Endothelial cell of umbilical vein (primary cell): ENCODE measurements around the gene NECTIN3. TPM values are rescaled to one million over a fixed set of nuclear protein-coding genes. Genes with fewer than 3 reads are reported as not detected.

ENCODE experiments used
- BruUV-seq: library from RNA; stranded (reverse); fragments of 400-500 nt; replicated peaks from 2 replicates; lab custom pipeline; 2021; lab: Mats Ljungman, UMichigan
- CTCF ChIA-PET: fragments of 300-600, 350-600 bp; sonication (Branson Sonifier 250); formaldehyde crosslinking; loops from one replicate; lab custom pipeline; 2021; ENCODE audit warnings: antibody characterized with exemption, inconsistent platforms; lab: Charles Lee
- POLR2A ChIA-PET: fragments of 300-600, 350-600 bp; sonication (Branson Sonifier 250); formaldehyde crosslinking; loops from one replicate; lab custom pipeline; 2021; ENCODE audit warnings: antibody characterized with exemption, inconsistent platforms; lab: Charles Lee
- DNase-seq: peaks from one replicate; pipeline ENCODE4 v3.0.0-alpha.2; 2011; ENCODE audit warnings: low read depth, low spot score
- FAIRE-seq: peaks from 2 replicates; lab custom pipeline; 2011; peaks lifted over from hg19 to GRCh38; lab: Jason Lieb, UNC
- H2AFZ ChIP-seq: 2 replicates; pipeline ENCODE4 v1.6.0; 2012; ENCODE audit warnings: low read depth, low read length, control low read depth, inconsistent platforms
- H3K27ac ChIP-seq: 2 replicates; pipeline ENCODE4 v1.5.1; 2011; ENCODE audit warnings: low read depth, mild to moderate bottlenecking, control low read depth, low read length, moderate library complexity; ENCODE audit not compliant: insufficient read depth
- H3K27me3 ChIP-seq, 2 experiments: 2 replicates each; pipeline versions ENCODE4 v1.6.0 to v1.6.1; 2011; ENCODE audit warnings: low read length in 2 of 2, mixed read lengths in 1 of 2; ENCODE audit not compliant: control insufficient read depth in 2 of 2, insufficient read depth in 2 of 2
- H3K36me3 ChIP-seq, 2 experiments: 2 replicates in 1 of 2; 3 replicates in 1 of 2; pipeline ENCODE4 v1.5.1; 2011; ENCODE audit warnings: low read length in 2 of 2, mild to moderate bottlenecking in 1 of 2, moderate library complexity in 1 of 2; ENCODE audit not compliant: control insufficient read depth in 2 of 2, insufficient read depth in 2 of 2; ENCODE audit errors: extremely low read depth in 1 of 2
- H3K4me1 ChIP-seq: 3 replicates; pipeline ENCODE4 v1.5.1; 2011; ENCODE audit warnings: mild to moderate bottlenecking, low read length; ENCODE audit not compliant: control insufficient read depth, insufficient read depth; ENCODE audit errors: extremely low read depth
- H3K4me2 ChIP-seq: 2 replicates; pipeline ENCODE4 v1.6.1; 2011; ENCODE audit warnings: low read length, control low read depth, mixed read lengths; ENCODE audit not compliant: insufficient read depth
- H3K4me3 ChIP-seq, 3 experiments: fragments of 200-600 bp in 1 of 3; sonication (generic), shearing (Covaris generic) in 1 of 3; replicated peaks in 1 of 3; 2 replicates each; pipeline ENCODE4 v1.5.1; 2011 to 2016; ENCODE audit warnings: control low read depth in 3 of 3, low read length in 3 of 3, mild to moderate bottlenecking in 2 of 3, inconsistent platforms in 1 of 3, low read depth in 1 of 3, moderate library complexity in 1 of 3; ENCODE audit not compliant: insufficient read depth in 1 of 3
- H3K79me2 ChIP-seq: 2 replicates; pipeline ENCODE4 v1.6.0; 2012; ENCODE audit warnings: low read length, inconsistent platforms; ENCODE audit not compliant: control insufficient read depth, insufficient read depth
- H3K9ac ChIP-seq: replicated peaks from 2 replicates; pipeline ENCODE3; 2011; ENCODE audit warnings: low read length, control low read depth; ENCODE audit not compliant: insufficient read depth; ENCODE audit errors: extremely low read depth
- H3K9me1 ChIP-seq: replicated peaks from 3 replicates; pipeline ENCODE4 v1.6.0; 2011; ENCODE audit warnings: mild to moderate bottlenecking, low read length; ENCODE audit not compliant: control insufficient read depth, insufficient read depth; ENCODE audit errors: extremely low read depth
- H3K9me3 ChIP-seq: replicated peaks from 2 replicates; pipeline ENCODE4 v1.5.1; 2012; ENCODE audit warnings: low read length, inconsistent platforms; ENCODE audit not compliant: control insufficient read depth, insufficient read depth
- H4K20me1 ChIP-seq: replicated peaks from 2 replicates; pipeline ENCODE3; 2011; ENCODE audit warnings: mild to moderate bottlenecking, low read length; ENCODE audit not compliant: control insufficient read depth, insufficient read depth; ENCODE audit errors: extremely low read depth
- CTCF ChIP-seq, 2 donors: IDR thresholded peaks; 1 replicate in 1 of 2; 2 replicates in 1 of 2; pipeline ENCODE4 v1.5.1; 2011; ENCODE audit warnings: low read length in 2 of 2, mild to moderate bottlenecking in 2 of 2, moderate library complexity in 2 of 2, control low read depth in 1 of 2, inconsistent platforms in 1 of 2, low read depth in 1 of 2; ENCODE audit not compliant: insufficient read depth in 1 of 2; ENCODE audit errors: extremely low read depth in 1 of 2
- EZH2 ChIP-seq: IDR thresholded peaks from 2 replicates; pipeline ENCODE4 v1.6.1; 2012; ENCODE audit warnings: borderline replicate concordance, low read depth, mild to moderate bottlenecking, moderate library complexity, low read length, inconsistent platforms; ENCODE audit not compliant: severe bottlenecking
- FOS ChIP-seq: IDR thresholded peaks from 2 replicates; pipeline ENCODE4 v1.6.1; 2011; ENCODE audit warnings: mild to moderate bottlenecking, low read length, moderate library complexity, borderline replicate concordance; ENCODE audit not compliant: insufficient read depth
- GATA2 ChIP-seq: IDR thresholded peaks from 2 replicates; pipeline ENCODE4 v1.7.0; 2011; ENCODE audit warnings: low read depth, mild to moderate bottlenecking, moderate library complexity, mixed read lengths, low read length; ENCODE audit not compliant: insufficient read length, insufficient read depth
- JUN ChIP-seq: IDR thresholded peaks from 2 replicates; pipeline ENCODE4 v1.6.1; 2011; ENCODE audit warnings: borderline replicate concordance, low read depth; ENCODE audit not compliant: insufficient read length, insufficient read depth
- MYC ChIP-seq: IDR thresholded peaks from one replicate; pipeline ENCODE4 v1.6.1; 2011; ENCODE audit warnings: mild to moderate bottlenecking, low read depth, low read length
- POLR2A ChIP-seq: IDR thresholded peaks from 2 replicates; pipeline ENCODE4 v1.6.1; 2012; ENCODE audit warnings: low read depth, mild to moderate bottlenecking, control low read depth, low read length
- POLR2AphosphoS5 ChIP-seq: IDR thresholded peaks from 2 replicates; pipeline ENCODE4 v1.6.1; 2012; ENCODE audit warnings: low read depth, mild to moderate bottlenecking, control low read depth, low read length, moderate library complexity; ENCODE audit not compliant: insufficient read depth
- dilution Hi-C: fragments of 300-500 bp; cut with MboI; formaldehyde crosslinking; loops from one replicate; pipeline ENCODE4 v1.15.0; 2019; ENCODE audit warnings: low sequenced_read_pairs; ENCODE audit not compliant: extremely low pct_ligation_motif_present
- intact Hi-C: fragments of 100-400 bp; cut with micrococcal nuclease; formaldehyde crosslinking; loops from one replicate; pipeline ENCODE4 v1.10.0; 2022
- polyA plus RNA-seq, 4 experiments: library from polyadenylated mRNA; depleted of rRNA in 3 of 4; stranded (reverse) in 3 of 4; unstranded in 1 of 4; fragments of >200 nt; gene quantifications; 2 replicates each; pipeline versions ENCODE4 v1.2.1 to v1.2.3, GENCODE V29; 2011 to 2012; ENCODE audit warnings: missing spikeins in 1 of 4
- total RNA-seq: library from RNA; stranded (reverse); gene quantifications from 2 replicates; pipeline ENCODE4 v1.2.3, GENCODE V29; 2021
- TF ChIP-seq, protein P1 (sequence below): IDR thresholded peaks from 2 replicates; pipeline ENCODE4 v1.6.1; 2011; ENCODE audit not compliant: insufficient read depth, insufficient read length

The NECTIN3 gene
- total and polyA plus RNA-seq, 2 donors (not counting 3 experiments of a cell fraction or from before 2014, with no cell fraction given): 14.3 to 26.9 TPM

DNA sequence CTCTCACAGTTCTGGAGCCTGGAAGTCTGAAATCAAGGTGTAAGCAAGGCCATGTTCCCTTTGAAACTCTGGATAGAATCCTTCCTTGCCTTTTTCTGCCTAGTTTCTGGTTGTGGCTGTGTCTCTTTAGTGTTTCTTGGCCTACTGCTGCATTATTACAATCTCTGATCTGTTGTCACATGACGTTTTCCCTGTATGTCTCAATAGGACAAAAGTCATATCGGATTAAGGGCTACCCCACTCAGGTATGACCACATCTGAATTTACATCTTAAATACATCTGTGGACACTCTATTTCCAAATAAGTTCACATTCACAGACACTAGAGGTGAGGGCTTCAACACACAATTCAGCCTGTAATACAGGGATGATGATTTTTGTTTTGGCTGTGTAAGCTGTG is 13.3 kb downstream of the NECTIN3 start:
- dilution Hi-C loops: no loop called here
- Histone ChIP-seq H2AFZ (no peak overlapping the region), H3K4me2 (no peak overlapping the region), H3K9ac (no peak overlapping the region), H3K79me2 (peaks cover 78% of the 10 kb centered on the region), H3K4me1 (no peaks in the 10 kb centered on the region), H3K9me3 (no peaks in the 10 kb centered on the region), H3K4me3 (no peak overlapping the region), H3K27me3 (no peaks in the 10 kb centered on the region), H3K27ac (no peak overlapping the region), H3K9me1 (no peaks in the 10 kb centered on the region), H3K36me3 (no peaks in the 10 kb centered on the region), H4K20me1 (no peaks in the 10 kb centered on the region)
- BruUV-seq: no TSS peak
- FAIRE-seq (no peak), DNase-seq (no peak)
- intact Hi-C loops: no loop called here
- TF ChIP-seq CTCF (IDR thresholded peaks at IDR 0.05; ENCODE audit: extremely low read depth in 1 of 2, insufficient read depth in 1 of 2, low read depth in 1 of 2, low read length in 2 of 2) (no peak), POLR2AphosphoS5 (no peak), MYC (no peak), FOS (no peak), EZH2 (no peak), GATA2 (no peak), JUN (no peak), POLR2A (no peak)
- TF ChIP-seq, protein P1, sequence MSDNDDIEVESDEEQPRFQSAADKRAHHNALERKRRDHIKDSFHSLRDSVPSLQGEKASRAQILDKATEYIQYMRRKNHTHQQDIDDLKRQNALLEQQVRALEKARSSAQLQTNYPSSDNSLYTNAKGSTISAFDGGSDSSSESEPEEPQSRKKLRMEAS: no peak
- ChIA-PET CTCF (no interaction called here), POLR2A (no interaction called here)
